ENCODE data around the gene PPP1R13B. TPM values are rescaled to one million over a fixed set of nuclear protein-coding genes. Genes with fewer than 3 reads are reported as not detected.
"Not testable (repeated sequence)": the region's sequence is repeated elsewhere in the genome, so short reads cannot be mapped to it uniquely, and the experiment has no call there.

PPP1R13B gene
- polyA plus RNA-seq, 5 donors, result 50.3 to 72.7 (median 61.6) TPM

DNA sequence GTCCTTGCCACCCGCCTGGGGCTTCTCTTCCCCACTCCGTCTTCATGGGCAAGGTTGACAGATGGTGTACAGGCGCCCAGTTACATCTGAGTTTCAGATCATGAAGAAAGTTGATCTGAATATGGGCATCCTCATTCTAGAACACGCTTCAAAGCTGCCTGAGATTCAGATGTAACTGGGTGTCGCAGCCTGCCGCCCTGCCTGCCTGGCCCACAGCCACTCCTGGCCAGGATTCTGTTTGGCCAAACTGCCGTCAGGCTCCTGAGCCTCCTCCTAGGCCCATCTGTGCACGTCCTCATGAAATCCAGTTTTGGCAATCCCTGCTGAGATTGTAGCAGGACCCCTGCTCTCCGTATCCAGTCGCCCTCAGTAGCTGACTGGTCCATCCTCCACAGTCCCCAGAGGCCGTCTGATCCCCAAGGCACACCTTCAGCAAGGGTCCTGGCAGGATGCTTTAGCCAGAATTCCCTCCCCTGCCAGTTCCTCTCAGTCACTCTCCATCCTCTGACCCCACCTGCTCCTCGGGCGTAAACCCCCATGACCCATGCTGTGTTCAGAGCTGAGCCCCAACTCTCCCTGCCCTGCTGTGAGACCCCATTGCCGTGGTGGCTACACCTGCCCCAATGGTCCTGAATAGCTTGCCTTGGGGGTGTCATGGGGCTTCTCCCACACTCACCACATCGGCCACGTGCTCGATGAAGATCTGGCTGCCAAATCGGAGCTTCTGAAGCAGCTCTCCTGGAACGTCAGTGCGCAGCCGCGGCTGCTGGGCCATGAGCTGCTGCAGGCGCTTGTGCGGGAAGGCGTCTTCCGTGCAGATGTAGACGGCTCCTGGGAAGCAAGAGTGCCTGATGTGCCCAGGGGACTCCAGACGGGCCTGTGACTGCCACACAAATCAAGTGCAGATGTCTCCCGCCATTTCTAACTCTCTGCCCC, 144.6 kb downstream of the PPP1R13B start:
- DNase-seq, result no peak

- DNase-seq, result no peak
Measured at GRCh38 chr14:103702095-103702494, 145.3 kb downstream of the PPP1R13B start.

DNA sequence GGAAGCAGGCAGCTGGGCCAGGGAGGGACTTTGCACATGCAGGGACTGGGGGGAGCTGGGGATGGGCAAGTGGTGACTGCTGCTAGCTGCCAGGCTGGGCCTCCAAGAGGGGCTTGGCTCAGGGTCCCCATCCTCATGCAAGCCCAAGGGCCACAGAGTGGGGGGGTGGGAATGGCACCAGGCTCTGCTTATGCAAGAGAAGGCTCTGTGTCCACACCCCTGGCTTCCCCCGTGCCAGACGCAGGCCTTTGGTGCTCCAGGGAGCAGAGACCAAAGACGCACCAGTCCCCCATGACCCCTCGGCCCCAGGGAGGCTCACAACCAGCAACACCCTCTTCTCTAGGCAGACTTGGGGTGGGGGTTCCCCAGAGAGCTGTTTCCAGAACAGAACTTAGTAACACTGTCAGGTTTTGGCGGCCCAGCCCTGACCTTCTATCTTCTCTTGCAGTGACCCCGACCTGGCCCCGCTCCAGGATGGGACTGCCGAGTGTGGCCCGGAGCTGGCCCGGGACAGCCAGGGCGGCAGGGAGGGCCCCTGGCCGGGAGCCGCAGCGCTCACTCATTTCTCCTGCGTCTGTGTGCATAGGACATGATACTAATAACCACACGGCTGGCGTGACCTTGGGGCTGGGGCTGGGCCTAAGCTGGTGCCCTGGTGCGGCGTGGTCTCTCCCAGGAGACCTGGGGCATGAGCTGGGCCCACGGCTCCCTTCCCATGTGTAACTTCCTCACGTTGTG, 146.5 kb downstream of the PPP1R13B start:
- DNase-seq, result no peak

GRCh38 chr14:103699901-103700752, 147.2 kb downstream of the PPP1R13B start:
- no peak for DNase-seq

DNA sequence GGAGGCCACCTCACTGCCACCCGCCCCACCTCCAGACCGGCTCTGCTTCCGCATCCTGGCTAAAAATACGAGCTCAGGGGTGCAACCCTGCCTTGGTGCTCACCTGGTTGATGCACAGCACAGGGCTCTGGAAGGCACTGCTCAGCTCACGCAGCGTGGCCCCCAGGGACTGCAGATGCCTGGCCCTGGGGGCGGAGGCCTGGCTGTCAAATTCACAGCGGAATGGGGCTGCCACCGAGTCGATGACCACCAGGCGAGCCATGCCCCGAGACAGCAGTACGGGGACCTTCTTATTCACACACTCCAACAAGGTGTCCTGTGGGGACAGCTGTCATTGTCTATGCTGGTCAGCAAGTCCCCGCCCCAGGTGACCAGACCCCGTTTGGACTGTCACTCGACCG, 148.1 kb downstream of the PPP1R13B start:
- DNase-seq, result no peak

GRCh38 chr14:103698380-103699260, 148.8 kb downstream of the PPP1R13B start:
- no peak for DNase-seq

- no peak for DNase-seq
Measured at GRCh38 chr14:103697603-103698379, 149.6 kb downstream of the PPP1R13B start.

GRCh38 chr14:103697206-103697602, 150.2 kb downstream of the PPP1R13B start:
- no peak for DNase-seq

- peak; percentile 62 to 67 for DNase-seq
Measured at GRCh38 chr14:103696466-103697071, 150.8 kb downstream of the PPP1R13B start.

DNA sequence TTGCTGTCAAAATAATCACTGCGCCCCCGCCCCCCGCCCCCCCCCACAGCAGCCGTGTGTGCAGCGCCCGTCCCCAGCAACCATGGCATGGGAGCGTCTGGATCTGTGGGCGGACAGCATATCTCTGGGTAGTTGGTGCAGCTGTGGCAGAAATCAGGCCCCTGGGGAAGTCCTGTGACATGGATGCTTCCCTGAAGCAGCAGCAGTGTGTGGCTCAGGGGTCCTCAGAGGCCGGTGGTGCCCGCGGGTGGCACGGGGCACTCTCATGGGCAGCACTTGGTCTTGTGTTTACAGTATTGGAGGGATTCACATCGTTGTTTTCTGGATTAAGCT, 151.3 kb downstream of the PPP1R13B start:
- DNase-seq, result no peak

GRCh38 chr14:103695296-103696069, 151.9 kb downstream of the PPP1R13B start:
- no peak for DNase-seq

GRCh38 chr14:103694572-103695026, 152.8 kb downstream of the PPP1R13B start:
- DNase-seq, result no peak

GRCh38 chr14:103693515-103693914, 153.9 kb downstream of the PPP1R13B start:
- no peak for DNase-seq

- no peak for DNase-seq
Measured at GRCh38 chr14:103692871-103693270, 154.5 kb downstream of the PPP1R13B start.

DNA sequence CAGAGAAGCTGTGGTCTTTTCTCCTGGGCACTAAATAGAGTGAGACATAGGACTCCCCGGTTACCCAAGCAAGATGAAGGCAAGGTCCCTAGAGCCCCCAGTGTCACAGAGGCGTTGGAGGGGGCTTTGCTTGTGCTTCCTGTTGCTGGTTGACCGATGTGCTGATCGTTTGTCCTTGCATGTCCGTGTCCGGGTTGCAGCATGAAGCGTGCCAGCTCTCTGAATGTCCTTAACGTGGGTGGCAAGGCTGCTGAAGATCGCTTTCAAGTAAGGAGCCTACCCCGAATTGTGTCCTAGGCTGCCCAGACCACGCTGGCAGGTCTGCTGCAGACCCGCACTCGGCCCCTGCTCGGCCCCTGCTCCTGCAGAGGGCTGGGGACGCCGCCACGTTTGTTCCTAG, 155.2 kb downstream of the PPP1R13B start:
- no peak for DNase-seq

GRCh38 chr14:103691655-103692054, 155.7 kb downstream of the PPP1R13B start:
- not testable (repeated sequence) for DNase-seq

GRCh38 chr14:103690332-103690731, 157.0 kb downstream of the PPP1R13B start:
- no peak for DNase-seq
